ENCODE results near the gene TNFRSF14. TPM values are rescaled to one million over a fixed set of nuclear protein-coding genes. Genes with fewer than 3 reads are reported as not detected.

The TNFRSF14 gene
- total RNA-seq, 1 donor = 135 TPM

DNA sequence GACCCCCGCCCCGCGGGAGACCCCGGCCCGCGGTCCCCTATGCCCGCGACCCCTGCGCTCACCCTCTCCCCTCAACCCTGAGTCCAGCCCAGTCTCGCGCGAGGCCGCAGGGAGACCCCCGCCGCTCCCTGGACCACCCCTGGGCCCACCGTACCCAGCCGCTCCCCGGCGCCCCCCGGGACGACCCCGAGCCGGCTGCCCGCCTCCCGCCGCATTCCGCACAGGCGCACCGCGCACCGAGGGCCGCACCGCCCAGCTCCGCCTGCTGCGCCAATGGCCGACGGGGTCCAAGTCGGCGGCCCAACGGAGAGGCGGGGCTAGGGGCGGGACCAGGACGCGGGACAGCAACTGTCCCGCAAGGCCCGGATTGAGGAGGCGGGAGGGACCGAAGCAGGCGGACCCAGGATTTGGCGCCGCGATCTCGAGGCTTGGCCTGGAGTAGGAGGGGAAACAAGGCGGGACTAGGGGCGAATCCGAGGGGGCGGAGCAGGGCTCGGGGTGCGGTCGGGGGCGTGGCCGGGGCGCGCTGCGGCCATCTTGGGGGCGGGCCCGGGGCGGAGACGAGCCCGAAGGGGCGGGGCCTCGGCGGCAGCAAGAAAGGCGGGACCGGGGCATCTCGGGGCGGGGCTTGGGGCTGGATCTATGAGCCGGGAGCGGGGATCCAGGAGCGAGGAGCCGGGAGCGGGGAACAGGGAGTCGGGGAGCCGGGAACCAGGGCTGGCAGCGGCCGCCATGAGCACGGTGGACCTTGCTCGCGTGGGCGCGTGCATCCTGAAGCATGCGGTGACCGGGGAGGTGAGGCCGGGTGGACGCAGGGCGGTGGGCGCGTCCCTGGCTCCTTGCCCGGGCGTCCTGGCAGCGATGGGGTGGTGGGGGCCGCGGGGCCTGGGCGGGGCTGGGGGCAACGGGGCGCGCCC lies 30.2 kb downstream of the TNFRSF14 start, which contains the start of gene PRXL2B:
TSS of gene PRXL2B (plus strand) at position 624 of the 917 bp plus-strand sequence. CDS start at position 733, 109 bp downstream.
- peak; percentile 93 to 98 (median 98) for DNase-seq (ENCODE audit: low read depth in 2 of 3, low spot score in 2 of 3)

DNA sequence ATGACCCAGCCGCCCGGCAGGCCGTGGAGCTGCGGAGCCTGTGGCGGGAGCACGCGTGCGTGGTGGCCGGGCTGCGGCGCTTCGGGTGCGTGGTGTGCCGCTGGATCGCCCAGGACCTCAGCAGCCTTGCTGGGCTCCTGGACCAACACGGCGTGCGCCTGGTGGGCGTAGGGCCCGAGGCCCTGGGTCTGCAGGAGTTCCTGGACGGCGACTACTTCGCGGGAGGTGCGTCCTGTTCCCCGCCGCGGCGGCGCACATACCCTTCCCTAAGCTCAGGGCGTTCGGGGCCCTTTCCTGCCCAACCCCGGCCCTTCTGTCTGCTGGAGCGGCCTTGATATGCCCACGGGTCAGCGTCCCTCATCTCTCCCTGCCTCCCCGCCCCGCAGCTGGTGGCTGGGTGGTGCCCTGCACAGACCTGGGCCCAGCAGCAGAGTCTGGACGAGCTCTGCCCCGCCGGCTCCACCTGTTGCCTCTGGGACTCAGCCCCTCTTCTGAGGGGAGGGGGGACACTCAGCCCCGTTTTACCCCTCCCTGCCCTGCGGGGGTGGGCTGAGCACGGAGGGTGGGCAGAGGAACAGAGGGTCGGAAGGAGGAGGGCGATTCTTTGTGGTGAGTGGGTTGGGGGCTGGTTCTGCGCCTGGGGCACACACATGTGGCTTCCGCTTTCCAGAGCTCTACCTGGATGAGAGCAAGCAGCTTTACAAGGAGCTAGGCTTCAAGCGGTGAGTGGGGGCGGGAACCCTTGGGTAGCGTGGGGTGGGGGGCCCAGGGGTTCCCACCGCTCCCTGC lies 31.1 kb downstream of the TNFRSF14 start:
- peak in 1 of 3 donors; percentile 19 for DNase-seq (ENCODE audit: low read depth in 2 of 3, low spot score in 2 of 3)

DNA sequence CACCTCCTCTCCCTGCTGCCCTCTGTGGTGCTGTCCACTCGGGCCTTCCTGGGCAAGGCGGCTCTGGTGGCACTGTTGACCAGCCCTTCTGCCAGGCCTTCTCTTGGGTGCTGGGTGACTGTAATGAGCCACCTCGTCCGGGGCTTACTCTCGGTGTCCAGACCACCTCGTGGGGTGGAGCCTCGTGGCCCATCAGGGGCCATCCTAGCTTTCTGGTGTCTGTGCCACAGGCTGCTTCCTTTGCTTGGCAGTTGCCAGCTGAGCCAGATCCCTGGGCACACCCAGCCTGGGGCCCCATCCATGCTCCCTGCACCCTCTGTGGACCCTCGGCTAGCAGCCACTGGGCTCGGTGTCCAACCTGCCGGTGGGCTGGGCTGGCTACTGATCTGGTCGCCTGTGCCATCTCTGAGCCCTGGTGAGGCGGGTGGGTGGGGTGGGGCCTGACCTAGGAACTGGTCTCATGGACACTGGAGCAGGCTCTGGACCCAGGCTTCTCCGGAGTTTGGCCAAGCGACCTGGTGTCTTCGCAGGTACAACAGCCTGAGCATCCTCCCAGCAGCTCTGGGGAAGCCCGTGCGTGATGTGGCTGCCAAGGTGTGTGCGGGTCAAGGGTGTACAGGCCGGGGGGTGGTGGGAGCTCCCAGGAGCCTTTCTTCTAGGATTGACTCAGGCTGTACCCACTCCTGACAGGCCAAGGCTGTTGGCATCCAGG lies 31.8 kb downstream of the TNFRSF14 start:
- no peak for DNase-seq (ENCODE audit: low read depth in 2 of 3, low spot score in 2 of 3)

DNA sequence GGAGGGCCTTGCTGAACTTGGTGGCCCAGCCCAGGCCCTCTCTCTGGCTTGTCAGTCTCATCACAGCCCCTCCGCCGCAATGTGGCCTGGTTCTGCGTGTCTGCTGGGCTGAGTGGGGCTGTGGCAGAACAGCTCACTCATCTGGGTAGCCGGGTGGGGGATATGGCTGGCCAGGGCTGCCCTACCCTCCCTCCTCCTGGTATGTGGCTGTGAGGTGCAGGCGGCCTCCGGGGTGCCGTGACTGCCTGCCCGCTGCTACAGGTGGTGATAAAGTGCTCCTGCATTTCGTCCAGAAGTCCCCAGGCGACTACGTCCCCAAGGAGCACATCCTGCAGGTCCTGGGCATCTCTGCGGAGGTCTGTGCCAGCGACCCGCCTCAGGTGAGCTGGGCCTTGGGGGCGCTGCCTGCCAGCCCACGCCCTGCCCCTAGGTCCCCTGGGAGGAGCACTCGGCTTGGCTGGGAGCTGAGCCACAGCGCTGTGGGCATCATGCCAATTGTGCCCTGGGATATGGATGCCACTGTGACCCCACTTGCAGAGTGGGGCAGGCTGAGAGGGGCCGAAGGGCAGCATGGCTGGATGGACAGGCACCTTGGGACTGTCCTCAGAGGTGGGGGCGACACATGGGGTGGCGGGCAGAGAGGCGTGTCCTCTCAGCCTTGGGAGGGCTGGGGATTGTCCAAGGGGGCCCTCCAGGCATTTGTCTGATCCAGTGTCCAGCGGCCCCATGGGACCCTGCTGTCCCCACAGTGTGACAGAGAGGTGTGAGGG lies 32.7 kb downstream of the TNFRSF14 start:
- no peak for DNase-seq (ENCODE audit: low read depth in 2 of 3, low spot score in 2 of 3)

DNA sequence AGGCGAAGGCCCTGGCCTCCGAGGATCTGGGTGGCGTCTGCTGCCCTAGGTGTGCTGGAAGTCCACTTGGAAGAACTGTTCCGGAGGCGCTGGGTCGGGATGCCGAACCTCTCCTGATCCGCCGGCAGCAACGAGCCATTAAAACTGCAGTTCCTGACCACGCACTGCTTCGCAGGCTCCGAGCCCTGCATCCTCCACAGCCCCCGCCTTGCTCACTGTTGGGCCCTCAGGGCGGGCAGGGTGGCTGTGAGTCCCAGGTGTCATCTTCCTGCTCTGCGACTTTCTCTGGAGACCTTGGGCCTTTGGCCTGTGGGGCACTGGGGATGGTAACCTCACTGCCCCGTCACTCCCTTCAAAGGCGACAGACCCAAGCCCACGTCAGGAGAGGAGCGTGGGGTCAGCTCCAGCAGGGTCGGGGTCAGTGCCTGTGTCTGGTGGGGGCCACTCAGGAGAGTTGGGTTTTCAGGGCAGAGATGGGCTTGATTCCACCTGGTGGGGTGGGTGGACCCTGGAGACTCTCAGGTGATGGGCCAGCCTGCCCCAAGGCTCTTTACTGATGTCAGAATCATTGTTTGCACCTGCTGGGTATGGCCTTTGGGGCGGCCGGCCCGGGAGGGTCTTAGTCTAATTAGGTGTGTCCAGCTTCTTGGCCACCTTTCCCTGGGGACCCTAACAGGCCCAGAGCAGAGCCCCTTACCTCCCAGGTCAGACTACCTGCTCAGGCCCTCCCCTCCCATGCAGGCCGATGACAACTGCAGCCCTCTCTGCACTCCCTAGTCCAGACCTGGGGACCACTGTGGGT lies 33.5 kb downstream of the TNFRSF14 start:
- no peak for DNase-seq (ENCODE audit: low read depth in 2 of 3, low spot score in 2 of 3)

DNA sequence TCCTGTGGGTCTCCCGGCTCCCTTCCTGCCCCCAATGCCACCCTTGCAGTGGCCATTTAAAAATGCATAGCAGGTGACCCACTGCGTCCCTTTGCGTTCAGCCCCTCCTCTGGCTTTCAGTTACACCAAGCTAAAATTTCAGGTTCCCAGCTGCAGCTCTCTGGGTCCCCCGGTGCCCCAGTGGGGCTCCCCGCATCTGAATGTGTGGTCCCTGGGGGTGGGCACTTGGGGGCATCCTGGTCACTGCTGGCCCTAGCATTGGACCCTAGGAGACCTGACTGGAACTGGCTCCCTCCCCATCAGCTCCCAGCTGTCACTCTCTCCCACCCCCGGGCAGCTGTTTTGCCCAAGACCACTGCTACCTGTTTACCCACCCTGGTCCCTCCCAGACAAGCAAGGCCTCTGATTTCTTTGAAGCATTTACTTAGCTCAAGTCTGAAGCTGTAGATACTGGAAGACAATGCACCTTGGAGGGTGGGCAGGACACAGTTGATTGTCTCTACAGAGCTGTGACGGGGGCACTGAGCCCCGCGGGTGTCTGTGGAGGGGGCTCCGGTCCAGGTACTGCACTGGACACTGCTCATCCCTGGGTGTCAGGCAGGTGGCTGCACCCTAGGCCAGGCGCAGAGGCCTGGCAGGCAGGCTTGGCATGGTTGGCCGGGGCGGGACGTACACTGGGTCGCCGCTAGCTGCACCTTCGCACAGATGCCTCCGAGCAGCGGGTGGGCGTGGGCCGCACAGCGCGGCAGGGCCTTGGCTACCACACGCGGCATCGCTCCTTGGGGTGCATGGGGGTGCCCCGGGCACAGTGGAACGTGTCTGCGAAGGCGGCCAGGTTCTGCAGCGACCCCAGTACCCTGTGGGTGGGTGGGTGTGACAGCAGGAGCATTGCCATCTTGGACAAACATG lies 34.3 kb downstream of the TNFRSF14 start:
- DNase-seq (ENCODE audit: low read depth in 2 of 3, low spot score in 2 of 3) = no peak

DNA sequence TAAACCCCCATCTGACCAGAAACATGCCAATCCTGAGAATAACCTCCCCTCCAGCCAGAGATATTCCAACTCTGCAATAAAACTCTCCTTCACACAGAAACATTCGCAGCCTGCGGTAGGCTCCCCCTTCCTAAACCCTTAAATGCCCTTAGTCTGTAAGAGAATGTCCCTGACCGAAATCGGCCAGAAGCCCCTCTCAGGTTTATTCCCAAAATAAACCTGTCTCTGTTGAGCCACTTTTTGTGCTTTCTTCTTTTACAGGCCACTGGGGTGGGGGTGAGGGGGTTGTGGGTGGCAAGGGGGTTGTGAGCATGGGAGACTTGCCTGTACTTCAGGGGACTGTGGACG lies 35.0 kb downstream of the TNFRSF14 start:
- DNase-seq (ENCODE audit: low read depth in 2 of 3, low spot score in 2 of 3) = no peak

DNA sequence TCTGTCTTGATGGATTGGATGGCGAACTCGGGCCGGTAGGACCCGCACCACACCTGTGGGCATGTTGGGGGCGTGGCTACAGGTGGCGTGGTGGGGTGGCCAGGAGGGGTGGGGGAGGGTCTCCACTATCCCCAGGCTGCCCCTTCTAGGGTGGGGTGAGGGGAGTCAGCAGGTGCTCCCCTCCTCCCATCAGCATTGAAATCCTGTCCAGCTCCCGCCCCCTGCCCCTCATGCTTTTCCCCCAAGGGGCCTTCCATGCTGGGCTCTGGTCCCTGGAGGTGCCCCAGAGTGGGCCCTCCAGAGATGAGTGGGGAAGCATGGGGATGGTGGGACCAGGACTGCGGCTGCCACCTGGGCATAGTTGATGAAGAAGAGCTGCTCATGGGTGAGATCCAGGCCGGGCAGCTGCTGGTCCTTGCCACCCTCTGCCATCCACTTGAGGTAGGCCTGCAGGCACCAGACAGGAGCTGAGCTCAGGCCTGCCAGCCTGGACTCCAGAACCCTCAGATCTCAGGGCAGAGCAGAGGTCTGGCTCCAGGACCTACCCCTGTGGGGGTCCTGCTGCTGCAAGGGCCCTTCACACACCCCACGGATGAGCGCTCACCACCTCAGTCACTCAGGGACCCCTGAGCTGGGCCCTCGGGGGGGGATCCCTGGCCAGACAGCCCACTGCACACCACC lies 35.5 kb downstream of the TNFRSF14 start:
- no peak for DNase-seq (ENCODE audit: low read depth in 2 of 3, low spot score in 2 of 3)

DNA sequence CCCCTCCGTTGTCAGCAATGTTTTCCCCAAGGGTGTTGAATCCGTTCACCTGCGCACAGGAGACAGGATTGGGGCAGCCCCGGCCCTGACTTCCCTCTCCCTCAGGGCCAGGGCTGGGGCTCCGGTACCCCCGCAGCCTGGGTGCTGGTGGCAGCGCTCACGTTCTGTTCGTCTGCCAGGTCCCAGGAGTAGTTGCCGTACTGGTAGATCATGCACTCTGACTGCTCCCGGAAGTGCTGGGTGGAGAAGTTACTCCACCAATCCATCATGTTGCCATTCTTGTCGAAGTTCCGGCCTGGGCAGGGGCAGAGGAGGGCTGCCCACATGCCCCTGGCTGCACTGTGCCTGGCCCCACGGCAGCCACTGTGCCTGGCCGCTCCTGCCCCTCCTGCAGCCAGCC lies 36.5 kb downstream of the TNFRSF14 start:
- peak in 1 of 3 donors; percentile 34 for DNase-seq (ENCODE audit: low read depth in 2 of 3, low spot score in 2 of 3)

DNA sequence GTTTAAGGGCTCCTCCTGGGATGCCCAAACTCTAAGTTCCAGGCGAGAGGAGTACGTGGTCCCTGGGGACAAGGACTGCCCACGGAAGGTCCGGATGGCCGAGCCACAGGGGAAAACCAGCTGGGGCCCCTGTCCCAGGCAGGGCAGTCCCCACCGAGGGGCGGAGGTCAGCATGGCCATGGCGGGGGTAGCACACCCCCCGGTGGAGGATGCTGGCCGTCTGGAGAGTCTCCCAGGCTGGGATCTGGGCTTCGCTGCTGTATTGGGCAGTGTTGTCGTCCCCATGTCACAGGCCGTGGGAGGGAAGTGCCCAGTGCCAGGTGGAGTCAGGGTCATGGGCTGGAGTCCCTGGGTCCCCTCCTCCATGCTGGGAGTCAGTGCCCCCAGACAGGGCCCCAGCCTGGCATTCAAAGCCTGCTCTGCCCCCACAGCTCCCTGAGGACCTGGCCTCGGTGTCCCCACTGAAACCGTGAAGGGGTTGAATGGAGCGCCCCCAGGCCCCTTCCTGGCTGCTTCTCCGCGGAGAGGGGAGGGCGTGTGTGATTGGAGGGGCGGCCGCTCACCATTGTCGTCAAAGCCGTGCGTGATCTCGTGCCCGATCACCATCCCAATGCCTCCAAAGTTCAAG lies 37.2 kb downstream of the TNFRSF14 start:
- no peak for DNase-seq (ENCODE audit: low read depth in 2 of 3, low spot score in 2 of 3)

DNA sequence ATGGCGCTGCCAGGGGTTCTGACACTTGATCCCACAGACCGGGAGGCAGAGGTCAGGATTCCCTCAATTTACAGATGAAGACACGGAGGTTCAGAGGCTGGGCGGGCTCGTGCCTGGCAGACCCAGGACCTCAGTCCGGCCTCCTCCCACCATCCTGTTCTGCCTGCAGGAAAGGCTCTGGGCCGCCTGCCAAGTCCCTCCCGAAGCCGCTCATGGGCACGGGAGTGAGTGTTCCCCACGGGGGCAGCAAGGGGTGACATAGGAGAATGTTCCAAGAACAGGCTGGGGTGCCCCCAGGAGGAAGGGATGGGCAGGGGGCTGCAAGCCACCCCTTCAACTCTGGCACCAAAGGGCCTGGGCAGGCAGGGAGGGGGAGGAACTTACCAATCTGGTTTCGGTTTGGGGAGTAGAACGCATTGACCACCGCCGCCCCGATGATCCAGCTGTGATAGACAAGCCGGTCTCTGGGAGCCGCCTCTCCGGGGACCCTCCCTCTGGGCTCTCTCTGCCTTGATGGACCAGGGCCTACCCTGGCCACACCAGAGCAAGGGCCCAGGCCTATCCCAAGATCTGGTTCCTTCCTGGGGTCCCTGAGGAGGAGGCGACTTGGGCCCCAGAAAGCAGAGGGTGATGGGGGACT lies 38.0 kb downstream of the TNFRSF14 start:
- DNase-seq (ENCODE audit: low read depth in 2 of 3, low spot score in 2 of 3) = no peak

DNA sequence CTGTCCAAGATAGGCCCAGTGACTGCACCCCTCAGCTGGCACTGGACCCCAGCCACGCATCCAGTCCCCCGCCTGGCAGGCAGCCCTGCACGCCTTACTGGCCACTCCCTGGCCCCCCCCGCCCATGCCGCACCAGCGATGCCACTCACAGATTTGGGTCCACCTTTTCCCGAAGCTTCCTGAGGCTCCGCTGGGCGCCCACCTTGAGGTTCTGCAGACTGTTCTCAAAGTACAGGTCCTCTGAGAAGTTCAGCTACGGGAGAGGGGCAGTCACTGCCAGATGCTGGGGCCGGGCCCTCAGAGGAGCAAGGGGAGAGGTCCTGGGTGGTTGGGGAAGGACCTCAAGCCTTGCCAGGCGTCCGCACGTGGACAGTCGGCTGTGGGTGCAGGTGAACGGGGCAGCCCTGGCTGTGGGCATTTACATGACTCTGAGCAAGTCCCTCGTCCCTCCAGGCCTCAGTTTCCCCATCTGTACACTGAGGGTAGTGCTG lies 38.5 kb downstream of the TNFRSF14 start:
- DNase-seq (ENCODE audit: low read depth in 2 of 3, low spot score in 2 of 3) = no peak

DNA sequence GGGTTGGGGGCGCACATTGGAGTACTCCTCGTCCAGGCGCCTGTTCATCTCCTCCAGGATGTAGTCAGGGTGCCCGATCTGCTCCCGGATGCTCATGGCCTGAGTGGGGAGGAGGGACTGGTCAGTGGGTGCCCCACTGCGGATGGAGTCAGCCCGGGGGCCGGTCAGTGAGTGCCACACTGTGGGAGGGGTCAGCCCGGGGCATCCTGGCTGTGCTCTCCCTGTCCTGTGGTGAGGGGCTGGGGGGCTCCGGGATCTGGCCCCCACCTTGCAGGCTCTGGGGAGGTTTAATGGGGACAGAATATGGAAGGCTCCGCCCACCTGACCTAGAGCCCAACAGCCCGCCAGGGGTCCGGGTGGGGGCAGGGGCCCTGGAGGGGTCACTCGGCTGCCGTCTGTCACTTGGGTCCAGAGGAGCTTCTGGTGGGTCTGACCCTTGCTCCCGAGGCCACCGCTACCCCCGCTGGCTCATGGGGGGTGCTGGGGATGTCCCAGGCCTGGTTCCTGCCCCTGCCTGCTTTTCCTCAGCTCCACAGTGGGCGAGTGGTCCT lies 39.2 kb downstream of the TNFRSF14 start:
- DNase-seq (ENCODE audit: low read depth in 2 of 3, low spot score in 2 of 3) = no peak

DNA sequence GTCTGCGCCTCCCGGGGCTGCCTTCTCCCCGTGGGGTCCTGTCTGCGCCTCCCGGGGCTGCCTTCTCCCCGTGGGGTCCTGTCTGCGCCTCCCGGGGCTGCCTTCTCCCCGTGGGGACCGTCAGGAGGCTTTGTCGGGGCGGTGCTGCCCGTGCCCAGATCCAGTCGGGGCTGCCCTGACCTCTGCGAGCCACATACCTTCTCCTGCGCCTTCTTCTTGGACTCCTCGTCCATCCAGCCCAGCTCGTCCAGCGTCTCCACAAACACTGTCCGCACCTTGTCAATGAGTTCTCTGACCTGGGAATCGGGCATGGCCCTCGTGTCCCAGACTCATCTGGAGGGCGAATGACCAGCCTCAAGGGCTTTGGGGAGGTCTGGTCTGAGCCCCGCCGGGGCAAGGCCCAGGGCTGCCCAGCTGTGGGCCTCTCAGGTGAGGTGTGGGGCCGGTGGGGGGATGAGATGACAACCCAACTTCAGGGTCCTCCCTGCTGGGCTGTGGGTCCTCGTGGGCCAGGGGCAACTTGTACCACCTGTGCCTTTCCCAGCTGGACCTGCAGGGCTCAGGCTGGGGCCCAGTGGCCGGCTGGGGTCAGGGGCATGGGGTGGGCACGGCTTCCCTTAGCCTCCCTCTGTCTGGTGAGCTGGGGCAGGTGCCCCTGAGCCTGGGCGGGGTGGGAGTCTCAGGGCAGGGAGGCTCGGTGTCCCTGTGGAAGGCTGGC lies 39.8 kb downstream of the TNFRSF14 start:
- DNase-seq (ENCODE audit: low read depth in 2 of 3, low spot score in 2 of 3) = no peak

DNA sequence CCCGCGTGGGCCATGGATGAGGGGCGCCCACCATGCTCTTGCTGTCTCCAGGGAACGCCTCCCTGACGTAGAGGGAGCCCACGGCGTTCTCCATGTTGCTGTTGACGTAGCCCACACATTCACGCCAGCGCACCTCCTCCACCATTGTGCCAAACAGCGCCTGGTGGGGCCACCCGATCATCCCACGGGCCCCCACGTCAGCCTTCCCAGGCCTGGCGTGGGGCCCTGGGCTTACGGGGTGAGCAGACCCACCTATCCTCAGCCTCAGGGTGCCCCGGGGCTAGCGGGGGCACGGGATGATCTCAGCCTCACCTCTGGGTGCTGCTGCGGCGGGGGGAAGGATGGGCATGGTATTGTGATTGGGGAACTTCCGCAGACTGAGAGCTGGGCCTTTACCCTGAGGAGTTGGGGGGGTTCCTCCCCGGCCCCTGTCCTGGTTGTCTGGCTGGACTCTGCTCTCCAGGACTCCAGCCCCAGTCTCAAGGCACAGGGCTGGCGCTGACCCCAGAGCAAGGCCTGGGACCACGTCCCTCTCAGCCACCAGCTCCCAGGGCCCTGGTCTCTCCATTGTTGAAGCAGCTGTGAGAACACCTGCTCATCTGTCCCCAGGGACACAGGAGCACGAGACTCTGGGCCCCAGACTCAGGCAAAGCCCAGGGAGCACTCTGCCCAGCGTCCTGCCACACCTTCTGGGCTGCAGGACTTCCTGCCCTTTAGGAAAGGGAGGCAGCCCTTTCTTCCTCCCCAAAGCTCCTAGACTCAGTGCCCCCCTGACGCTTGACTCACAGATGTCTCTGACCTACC lies 40.6 kb downstream of the TNFRSF14 start:
- no peak for DNase-seq (ENCODE audit: low read depth in 2 of 3, low spot score in 2 of 3)
